HL-60/S4 treated with phorbol 12-myristate 13-acetate at 8.2 ng/mL for 4 days and 3 days (cell line): ENCODE measurements around the gene ANO2.

Experiments used
- in situ Hi-C: fragments of 300-500 bp; cut with MboI; formaldehyde crosslinking; loops from 2 replicates; pipeline ENCODE4 v1.15.0; 2022; ENCODE audit warnings: low sequenced_read_pairs

Gene ANO2

GRCh38 chr12:5921027-5921909, 23.8 kb downstream of the ANO2 start:
- in situ Hi-C loops: no loop called here

GRCh38 chr12:5916785-5917290, 28.2 kb downstream of the ANO2 start:
- in situ Hi-C loops: no loop called here

GRCh38 chr12:5915511-5915910, 29.5 kb downstream of the ANO2 start:
- in situ Hi-C loops: no loop called here

GRCh38 chr12:5914387-5915149, 30.5 kb downstream of the ANO2 start:
- in situ Hi-C loops: no loop called here

- in situ Hi-C loops: no loop called here
These were observed 31.7 kb downstream of the ANO2 start for GRCh38 chr12:5913387-5913786.

GRCh38 chr12:5912437-5913334, 32.4 kb downstream of the ANO2 start:
- in situ Hi-C loops: no loop called here

GRCh38 chr12:5912011-5912410, 33.0 kb downstream of the ANO2 start:
- in situ Hi-C loops: no loop called here

GRCh38 chr12:5910790-5911548, 34.1 kb downstream of the ANO2 start:
- in situ Hi-C loops: no loop called here

GRCh38 chr12:5909560-5909959, 35.5 kb downstream of the ANO2 start:
- in situ Hi-C loops: no loop called here

- in situ Hi-C loops: no loop called here
These were observed 36.8 kb downstream of the ANO2 start for GRCh38 chr12:5908251-5908650.

- in situ Hi-C loops: no loop called here
These were observed 37.3 kb downstream of the ANO2 start for GRCh38 chr12:5907807-5908206.

- in situ Hi-C loops: no loop called here
These were observed 39.3 kb downstream of the ANO2 start for GRCh38 chr12:5905757-5906156.

GRCh38 chr12:5904969-5905368, 40.1 kb downstream of the ANO2 start:
- in situ Hi-C loops: no loop called here

- in situ Hi-C loops: no loop called here
These were observed 40.6 kb downstream of the ANO2 start for GRCh38 chr12:5904441-5904840.

- in situ Hi-C loops: no loop called here
These were observed 42.3 kb downstream of the ANO2 start for GRCh38 chr12:5902736-5903135.

GRCh38 chr12:5901416-5901815, 43.6 kb downstream of the ANO2 start:
- in situ Hi-C loops: no loop called here

- in situ Hi-C loops: no loop called here
These were observed 44.4 kb downstream of the ANO2 start for GRCh38 chr12:5900533-5901205.

GRCh38 chr12:5900076-5900475, 45.0 kb downstream of the ANO2 start:
- in situ Hi-C loops: no loop called here

GRCh38 chr12:5899675-5900074, 45.4 kb downstream of the ANO2 start:
- in situ Hi-C loops: no loop called here

- in situ Hi-C loops: no loop called here
These were observed 46.2 kb downstream of the ANO2 start for GRCh38 chr12:5898874-5899273.
